NCI-H2081 (cell line): ENCODE data around the gene TARS3.
"Not testable (repeated sequence)": the region's sequence is repeated elsewhere in the genome, so short reads cannot be mapped to it uniquely, and the experiment has no call there.

Experiments
- DNase-seq, 2 experiments: peaks; one replicate each; lab custom pipeline; 2025; lab: John Stamatoyannopoulos, UW

The TARS3 gene

DNA sequence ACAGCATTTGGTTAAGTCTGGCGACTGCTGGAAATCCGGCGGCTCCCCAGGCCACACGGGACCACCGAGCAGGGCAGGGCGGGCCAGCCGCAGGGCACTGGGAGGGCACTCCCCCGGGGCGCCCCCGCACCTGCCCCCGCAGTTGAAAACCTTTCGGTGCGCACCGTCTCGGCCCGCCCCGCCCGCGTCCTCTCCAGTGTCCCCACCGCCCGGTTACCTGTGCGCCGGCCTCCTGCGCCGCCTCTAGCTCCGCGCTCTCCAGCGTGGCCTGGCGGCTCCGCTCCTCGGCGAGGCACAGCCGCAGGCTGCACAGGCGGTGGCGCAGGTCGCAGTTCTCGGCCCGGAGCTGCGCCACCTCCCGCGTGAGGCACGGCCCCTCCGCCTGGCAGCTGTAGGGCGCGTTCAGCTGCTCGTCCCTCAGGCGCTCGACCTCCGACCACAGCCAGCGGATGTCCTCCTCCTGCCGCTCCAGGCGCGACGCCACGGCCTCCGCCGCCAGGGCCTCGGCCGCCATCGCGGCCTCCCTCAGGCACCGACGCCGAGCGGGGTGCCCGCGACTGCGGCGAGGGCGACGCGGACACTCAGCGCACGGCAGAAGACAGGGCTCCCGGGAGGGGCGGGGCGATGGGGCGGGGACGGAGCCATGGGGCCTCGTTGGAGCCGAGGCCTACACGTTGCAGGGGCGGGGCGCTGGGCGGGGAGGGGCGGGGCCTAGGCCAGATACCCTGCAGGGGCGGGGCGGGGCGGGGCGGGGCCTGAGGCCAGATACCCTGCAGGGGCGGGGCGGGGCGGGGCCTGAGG is at the start of gene TARS3:
Gene TARS3, minus strand, starts transcription at position 600 of the 801 bp plus-strand sequence. Its CDS starts 86 bp downstream, at position 514.
- peak; percentile 87 to 92 for DNase-seq

DNA sequence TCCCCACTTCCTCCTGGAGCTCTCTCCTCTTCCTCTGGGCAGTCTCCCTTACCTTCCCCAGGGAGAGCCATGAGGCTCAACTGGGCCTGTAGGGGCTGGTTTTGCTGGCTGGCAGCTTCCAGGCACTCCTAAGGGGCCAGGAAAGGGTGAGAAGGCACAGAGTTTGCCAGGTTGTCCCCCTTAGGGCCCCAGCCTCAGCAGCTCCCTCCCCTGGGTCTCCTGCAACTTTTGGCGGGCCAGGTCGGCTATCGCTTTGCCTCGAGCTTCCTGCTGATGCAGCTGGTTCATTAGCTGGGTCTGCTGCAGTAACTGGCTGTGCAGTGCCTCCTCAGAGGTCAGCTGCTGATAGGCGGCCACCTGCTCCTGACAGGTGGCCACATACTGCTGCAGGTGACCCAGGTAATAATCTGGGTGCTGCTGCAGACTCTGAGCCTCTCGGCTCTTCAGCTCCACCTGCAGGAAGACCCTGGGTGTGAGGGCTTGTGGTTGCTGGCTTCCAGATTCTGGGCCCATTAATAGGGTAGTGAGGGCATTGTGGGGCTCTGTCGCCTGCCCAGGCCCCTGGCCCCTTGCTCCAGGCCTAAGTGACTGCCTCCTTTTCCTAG is 49.3 kb upstream of the TARS3 start:
- peak; percentile 21 to 29 for DNase-seq

- no peak for DNase-seq
Measured at GRCh38 chr15:101772921-101773320, 48.6 kb upstream of the TARS3 start.

- DNase-seq, result not testable (repeated sequence)
Measured at GRCh38 chr15:101767083-101767640, 42.9 kb upstream of the TARS3 start.

GRCh38 chr15:101765772-101766456 is 41.6 kb upstream of the TARS3 start:
- no peak for DNase-seq

GRCh38 chr15:101765340-101765671 is 41.0 kb upstream of the TARS3 start:
- DNase-seq, result not testable (repeated sequence)

- DNase-seq, result not testable (repeated sequence)
Measured at GRCh38 chr15:101764669-101765339, 40.5 kb upstream of the TARS3 start.

GRCh38 chr15:101746716-101747082 is 22.4 kb upstream of the TARS3 start:
- not testable (repeated sequence) for DNase-seq

GRCh38 chr15:101734837-101735236 is 10.6 kb upstream of the TARS3 start:
- not testable (repeated sequence) for DNase-seq

DNA sequence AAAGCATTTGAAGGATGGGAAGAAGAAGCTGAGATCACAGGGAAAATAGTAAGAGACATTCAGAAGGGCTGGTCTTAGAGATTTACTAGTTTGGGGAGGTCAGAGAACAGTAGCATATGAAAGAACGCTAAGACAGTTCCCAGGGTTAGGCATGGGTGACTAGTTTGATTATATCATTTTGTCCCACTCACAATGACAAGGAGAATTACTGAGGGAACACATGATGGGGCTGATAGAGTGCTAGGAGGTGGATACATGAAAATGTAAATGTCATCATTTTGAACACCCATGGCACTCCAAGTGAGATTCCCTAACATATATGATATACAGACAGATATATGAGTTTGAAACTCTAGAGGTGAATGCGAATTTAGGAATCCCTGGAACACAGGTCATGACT is 9.3 kb upstream of the TARS3 start:
- no peak for DNase-seq

- DNase-seq, result no peak
Measured at GRCh38 chr15:101732772-101733171, 8.5 kb upstream of the TARS3 start.

GRCh38 chr15:101731746-101732145 is 7.5 kb upstream of the TARS3 start:
- DNase-seq, result no peak

GRCh38 chr15:101727186-101727585 is 2.9 kb upstream of the TARS3 start:
- DNase-seq, result no peak

GRCh38 chr15:101725073-101725472 is 800 bp upstream of the TARS3 start:
- no peak for DNase-seq

DNA sequence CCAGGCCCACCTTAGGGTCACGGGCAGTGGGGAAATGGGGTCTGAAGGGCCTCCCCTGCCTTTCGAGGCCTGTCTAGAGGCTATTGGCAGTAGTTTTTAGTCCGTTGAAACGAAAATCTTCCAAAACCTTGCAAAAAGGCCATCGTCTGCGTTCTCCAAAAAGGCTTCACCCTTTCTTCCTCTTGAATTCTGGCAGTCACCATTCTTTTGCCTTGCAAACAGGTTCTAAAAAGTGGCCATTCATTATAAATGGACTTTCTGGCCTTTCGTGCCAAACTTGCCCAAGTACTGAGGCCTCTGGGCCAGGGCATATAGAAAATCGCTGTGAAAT is 367 bp upstream of the TARS3 start:
- no peak for DNase-seq

DNA sequence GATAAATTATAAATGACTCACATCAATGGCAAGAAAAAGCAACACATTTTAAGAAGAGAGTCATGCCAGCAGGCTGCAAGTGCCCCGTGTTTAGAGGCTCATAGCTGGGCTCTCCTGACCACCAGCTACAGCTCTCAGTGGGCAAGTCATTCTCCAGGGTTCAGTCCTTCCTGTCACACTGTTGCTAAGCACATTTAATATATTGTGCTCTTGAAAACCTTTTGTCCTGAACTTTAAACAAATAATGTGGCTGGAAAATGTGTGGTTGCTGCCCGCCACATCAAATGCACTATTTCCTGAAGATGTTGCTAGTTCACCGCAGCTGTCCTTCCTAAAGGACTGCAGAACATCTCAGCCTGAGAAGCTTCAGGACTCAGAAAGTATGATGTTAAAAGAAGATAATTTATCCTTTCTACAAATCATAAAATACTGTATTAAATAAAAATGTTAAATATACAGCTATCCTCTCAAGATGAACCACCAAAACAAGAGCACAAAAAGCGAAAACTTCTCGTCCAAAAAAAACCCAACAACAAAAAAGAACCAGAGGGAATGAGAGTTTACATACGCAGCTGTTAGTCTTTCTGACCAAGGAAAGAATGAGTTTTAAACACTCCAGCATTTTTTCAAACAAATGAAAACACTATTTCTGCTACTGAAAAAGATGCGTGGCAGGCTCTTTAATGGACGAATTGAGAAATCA is 951 bp downstream of the TARS3 start:
- DNase-seq, result peak in 1 of 2 experiments; percentile 34

- DNase-seq, result no peak
Measured at GRCh38 chr15:101718896-101719295, 5.4 kb downstream of the TARS3 start.

- no peak for DNase-seq
Measured at GRCh38 chr15:101712078-101712477, 12.2 kb downstream of the TARS3 start.

GRCh38 chr15:101710806-101711205 is 13.5 kb downstream of the TARS3 start:
- DNase-seq, result no peak

DNA sequence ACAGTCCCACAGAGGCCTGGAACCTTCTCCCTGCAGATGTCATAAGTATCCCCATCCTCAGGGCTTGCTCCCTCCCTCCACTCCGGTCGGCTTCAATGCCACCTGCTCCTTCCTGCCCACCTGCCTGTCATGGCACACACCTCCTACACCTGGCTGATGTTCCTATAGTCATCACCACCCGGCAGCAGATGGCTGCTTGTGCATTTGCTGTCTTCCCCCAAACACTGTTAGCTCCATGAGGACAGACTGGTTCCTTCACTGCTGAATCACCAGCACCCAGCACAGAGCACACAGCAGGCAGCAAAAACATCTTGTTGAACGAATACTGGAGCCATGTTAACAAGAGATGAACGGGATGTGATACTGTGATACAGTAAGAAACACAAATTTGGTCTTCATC is 14.8 kb downstream of the TARS3 start:
- DNase-seq, result peak in 1 of 2 experiments; percentile 14

DNA sequence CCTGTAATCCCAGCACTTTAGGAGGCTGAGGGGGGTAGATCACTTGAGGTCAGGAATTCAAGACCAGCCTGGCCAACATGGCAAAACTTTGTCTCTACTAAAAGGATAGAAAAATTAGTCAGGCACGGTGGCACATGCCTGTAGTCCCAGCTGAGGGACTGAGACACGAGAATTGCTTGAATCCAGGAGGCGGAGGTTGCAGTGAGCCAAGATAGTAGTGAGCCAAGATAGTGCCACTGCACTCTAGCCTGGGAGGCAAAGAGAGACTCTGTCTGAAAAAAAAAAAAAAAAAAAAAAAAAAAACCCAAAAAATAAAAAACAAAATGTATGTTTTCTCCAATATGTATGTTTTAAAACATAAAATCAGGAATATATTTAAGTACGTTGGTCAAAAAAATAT is 16.3 kb downstream of the TARS3 start:
- DNase-seq, result no peak

- DNase-seq, result no peak
Measured at GRCh38 chr15:101702077-101702476, 22.2 kb downstream of the TARS3 start.
